ENCODE results near the gene FOXP1. TPM values are rescaled to one million over a fixed set of nuclear protein-coding genes. Genes with fewer than 3 reads are reported as not detected.

The FOXP1 gene
- total and polyA plus RNA-seq, 9 of the 15 experiments (the other 6 are each of a cell fraction or from before 2014, with no cell fraction given) = 7.7 to 34.5 (median 13.7) TPM

GRCh38 chr3:71491154-71491752, 92.3 kb downstream of the FOXP1 start (continued):
- TF ChIP-seq ZNF175 (CRISPR knock-in tag; IDR thresholded peaks at IDR 0.05; ENCODE audit: low read depth) = no peak
- TF ChIP-seq RBM34 (IDR thresholded peaks at IDR 0.05; ENCODE audit: borderline replicate concordance, insufficient read depth, low read length) = no peak
- no peak for TF ChIP-seq MYC (IDR thresholded peaks at IDR 0.05; ENCODE audit: low read depth, low read length)
- no peak for TF ChIP-seq MYC (CRISPR knock-in tag; IDR thresholded peaks at IDR 0.05; ENCODE audit: borderline replicate concordance, low read depth)
- TF ChIP-seq HNRNPK (IDR thresholded peaks at IDR 0.05; ENCODE audit: low read depth, low read length, poor library complexity, severe bottlenecking) = no peak
- TF ChIP-seq PTBP1 (IDR thresholded peaks at IDR 0.05; ENCODE audit: low read depth, low read length) = no peak
- TF ChIP-seq CBX1 (IDR thresholded peaks at IDR 0.05; ENCODE audit: low read depth) = 0 out of 2 replicates have a peak, but pooled peaks have one; percentile 62
- no peak for TF ChIP-seq SP2 (IDR thresholded peaks at IDR 0.05; ENCODE audit: extremely low read depth, low read depth, low read length, poor library complexity, severe bottlenecking)
- TF ChIP-seq NR4A1 (CRISPR knock-in tag; IDR thresholded peaks at IDR 0.05) = no peak
- TF ChIP-seq NR4A1 (tag; IDR thresholded peaks at IDR 0.05) = no peak
- TF ChIP-seq GTF3C2 (IDR thresholded peaks at IDR 0.05; ENCODE audit: borderline replicate concordance, extremely low read depth, insufficient read length) = no peak
- TF ChIP-seq ZNF436 (CRISPR knock-in tag; IDR thresholded peaks at IDR 0.05) = no peak
- TF ChIP-seq FIP1L1 (IDR thresholded peaks at IDR 0.05; ENCODE audit: low read depth, low read length, poor library complexity, severe bottlenecking) = no peak
